Coronary artery (tissue), 2 donors: Measurements from ENCODE around the gene DOCK11.

Experiments
- DNase-seq: peaks from one replicate; pipeline ENCODE4 v3.0.0-alpha.2; 2017; ENCODE audit warnings: low spot score
- H3K27ac ChIP-seq, 2 donors: fragments of 200-600 bp; sonication (generic); one replicate each; pipeline ENCODE4 v1.5.1; 2016 to 2019
- H3K4me3 ChIP-seq: fragments of 200-600 bp; sonication (generic); 2 replicates; pipeline ENCODE4 v1.5.1; 2016; ENCODE audit warnings: mild to moderate bottlenecking, moderate library complexity
- TF ChIP-seq, protein P1 (sequence below): fragments of 200-600 bp; sonication (generic); IDR thresholded peaks from one replicate; pipeline ENCODE4 v1.5.1; 2019; ENCODE audit warnings: antibody characterized with exemption

The DOCK11 gene

DNA sequence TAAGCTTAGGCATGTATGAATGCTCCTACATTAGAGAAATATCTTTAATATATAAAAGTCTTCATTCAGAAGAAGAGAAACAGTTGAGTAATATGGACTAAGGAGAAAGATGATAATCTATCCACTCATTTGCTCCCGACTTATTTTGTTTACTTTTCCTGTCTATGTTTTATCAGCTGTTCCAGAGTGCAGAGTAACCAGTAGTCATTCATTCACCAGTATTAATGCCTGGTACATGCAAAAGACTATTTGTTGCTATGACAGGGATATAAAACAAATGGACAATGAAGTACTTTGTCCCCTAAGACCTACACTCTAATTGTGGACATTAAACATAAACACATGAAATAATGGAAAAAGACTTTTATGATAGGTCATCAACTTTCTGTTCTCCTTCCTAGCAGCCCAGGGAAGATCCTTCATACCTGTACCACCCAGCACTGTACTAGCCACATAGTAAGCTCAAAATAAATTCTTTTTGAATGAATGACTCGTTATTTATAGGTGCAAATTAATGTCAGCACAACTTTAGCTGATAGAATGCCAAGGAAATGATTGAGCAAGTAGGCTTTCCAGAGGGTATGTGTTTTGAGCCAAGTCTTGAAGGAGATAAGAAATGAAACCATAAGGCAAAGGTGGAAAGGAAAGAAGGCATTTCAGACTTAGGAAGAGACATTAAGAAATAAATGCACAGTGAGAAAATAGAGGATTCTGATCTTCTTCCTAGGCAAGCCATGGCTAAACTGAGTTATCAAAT lies 186.8 kb downstream of the DOCK11 start:
- H3K4me3 ChIP-seq = no peak overlapping the region
- TF ChIP-seq, protein P1, sequence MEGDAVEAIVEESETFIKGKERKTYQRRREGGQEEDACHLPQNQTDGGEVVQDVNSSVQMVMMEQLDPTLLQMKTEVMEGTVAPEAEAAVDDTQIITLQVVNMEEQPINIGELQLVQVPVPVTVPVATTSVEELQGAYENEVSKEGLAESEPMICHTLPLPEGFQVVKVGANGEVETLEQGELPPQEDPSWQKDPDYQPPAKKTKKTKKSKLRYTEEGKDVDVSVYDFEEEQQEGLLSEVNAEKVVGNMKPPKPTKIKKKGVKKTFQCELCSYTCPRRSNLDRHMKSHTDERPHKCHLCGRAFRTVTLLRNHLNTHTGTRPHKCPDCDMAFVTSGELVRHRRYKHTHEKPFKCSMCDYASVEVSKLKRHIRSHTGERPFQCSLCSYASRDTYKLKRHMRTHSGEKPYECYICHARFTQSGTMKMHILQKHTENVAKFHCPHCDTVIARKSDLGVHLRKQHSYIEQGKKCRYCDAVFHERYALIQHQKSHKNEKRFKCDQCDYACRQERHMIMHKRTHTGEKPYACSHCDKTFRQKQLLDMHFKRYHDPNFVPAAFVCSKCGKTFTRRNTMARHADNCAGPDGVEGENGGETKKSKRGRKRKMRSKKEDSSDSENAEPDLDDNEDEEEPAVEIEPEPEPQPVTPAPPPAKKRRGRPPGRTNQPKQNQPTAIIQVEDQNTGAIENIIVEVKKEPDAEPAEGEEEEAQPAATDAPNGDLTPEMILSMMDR = no peak
- H3K27ac ChIP-seq = no peak overlapping the region
- no peak for DNase-seq

DNA sequence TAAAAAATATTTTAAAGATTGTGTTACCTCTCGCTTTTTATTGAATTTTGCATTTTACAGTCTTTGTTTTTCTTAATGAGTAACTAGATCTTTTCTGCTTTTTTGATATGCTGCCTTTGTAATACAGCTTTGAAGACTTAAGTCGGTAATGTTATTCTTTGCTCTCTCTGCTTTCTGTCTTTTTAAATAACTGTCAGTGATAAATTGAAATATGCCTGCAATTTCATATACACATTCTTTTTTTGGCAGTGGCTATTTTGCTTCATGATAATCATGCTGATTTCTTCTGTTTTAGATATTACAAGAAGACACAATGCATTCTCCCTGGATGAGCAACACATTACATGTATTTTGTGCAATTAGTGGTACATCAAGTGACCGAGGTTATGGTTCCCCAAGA lies 189.8 kb downstream of the DOCK11 start:
- DNase-seq = no peak
- TF ChIP-seq, protein P1 = no peak
- Histone ChIP-seq H3K4me3 (no peak overlapping the region), H3K27ac (no peak overlapping the region)

GRCh38 chrX:118688935-118689334 lies 193.3 kb downstream of the DOCK11 start:
- Histone ChIP-seq H3K27ac (no peak overlapping the region), H3K4me3 (no peak overlapping the region)
- DNase-seq = no peak
- TF ChIP-seq, protein P1 = no peak

GRCh38 chrX:118693843-118694242 lies 198.2 kb downstream of the DOCK11 start:
- H3K27ac ChIP-seq = no peak overlapping the region
- TF ChIP-seq, protein P1 = no peak
- no peak for DNase-seq
- no peak overlapping the region for H3K4me3 ChIP-seq

DNA sequence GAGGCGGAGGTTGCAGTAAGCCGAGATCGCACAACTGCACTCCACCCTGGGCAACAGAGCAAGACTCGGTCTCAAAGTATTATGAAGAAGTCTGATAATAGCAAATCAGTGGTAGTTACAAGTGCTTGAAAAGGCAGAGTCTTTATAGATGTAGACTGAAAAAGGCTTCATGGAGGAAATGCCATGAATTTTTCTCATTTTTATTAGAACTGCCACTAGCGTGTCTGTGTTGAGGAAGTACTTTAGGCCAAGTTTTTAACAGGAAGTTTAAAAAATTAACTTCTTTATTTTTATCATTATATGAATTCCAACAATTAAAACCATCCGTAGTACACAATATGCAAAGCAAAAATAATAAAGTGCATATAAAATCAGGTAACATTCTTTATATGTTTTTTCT lies 199.0 kb downstream of the DOCK11 start:
- Histone ChIP-seq H3K4me3 (no peak overlapping the region), H3K27ac (peak overlapping the region in 1 of 2 donors; percentile 64)
- TF ChIP-seq, protein P1 = no peak
- no peak for DNase-seq

DNA sequence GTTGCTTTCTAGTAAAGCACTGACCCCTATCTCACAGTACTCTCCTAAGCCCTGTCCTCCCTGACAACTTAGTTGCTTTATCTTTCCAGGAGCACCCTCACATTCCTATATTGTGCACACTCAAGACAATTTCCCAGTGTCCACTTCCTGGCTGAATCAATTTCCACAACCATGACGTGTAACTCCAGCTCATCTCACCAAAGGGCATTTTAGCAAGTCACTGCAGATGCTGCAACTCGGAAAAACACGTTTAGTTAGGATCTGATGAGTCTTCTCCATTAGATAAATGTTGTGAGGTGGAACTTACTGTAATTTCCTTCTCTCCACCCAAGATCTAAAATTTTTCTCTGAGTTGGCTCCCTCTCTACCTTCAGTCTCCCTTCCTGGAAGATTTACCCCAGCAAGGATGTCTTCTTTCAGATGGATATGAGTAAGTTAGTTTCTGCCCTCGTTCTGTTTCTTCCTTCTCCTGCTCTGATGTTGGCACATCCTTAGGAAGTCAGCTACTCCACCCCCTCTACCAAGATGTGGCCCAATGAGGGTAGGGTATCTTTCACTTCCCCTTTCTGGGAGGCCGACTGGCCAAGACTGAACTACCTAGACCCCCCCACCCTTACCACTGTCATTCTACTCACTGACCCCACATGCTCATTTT lies 203.0 kb downstream of the DOCK11 start:
- no peak overlapping the region for H3K4me3 ChIP-seq
- H3K27ac ChIP-seq = peak overlapping the region in 1 of 2 donors; percentile 36
- no peak for DNase-seq
- TF ChIP-seq, protein P1 = no peak

DNA sequence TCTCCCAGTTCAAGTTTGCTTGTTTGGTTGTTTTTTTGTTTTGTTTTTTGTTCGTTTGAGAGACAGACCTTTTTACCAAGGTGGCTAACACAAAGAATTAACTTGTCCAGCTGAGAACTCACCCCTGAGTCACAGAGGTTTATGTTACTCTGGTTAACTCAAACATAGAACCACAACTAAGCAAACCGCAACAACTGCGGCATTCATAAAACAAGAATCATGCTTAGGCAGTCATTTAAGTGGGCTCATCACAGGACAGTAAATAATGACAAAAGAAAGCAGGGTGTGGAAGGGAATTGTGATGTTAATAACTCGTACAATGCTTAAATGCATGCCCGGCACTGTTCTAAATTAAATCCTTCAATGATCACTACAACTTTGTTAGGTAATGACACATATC lies 207.1 kb downstream of the DOCK11 start:
- TF ChIP-seq, protein P1 = no peak
- Histone ChIP-seq H3K4me3 (no peak overlapping the region), H3K27ac (no peak overlapping the region)
- no peak for DNase-seq
